ENCODE data around the gene HECTD2.

- TF ChIP-seq, protein P1, sequence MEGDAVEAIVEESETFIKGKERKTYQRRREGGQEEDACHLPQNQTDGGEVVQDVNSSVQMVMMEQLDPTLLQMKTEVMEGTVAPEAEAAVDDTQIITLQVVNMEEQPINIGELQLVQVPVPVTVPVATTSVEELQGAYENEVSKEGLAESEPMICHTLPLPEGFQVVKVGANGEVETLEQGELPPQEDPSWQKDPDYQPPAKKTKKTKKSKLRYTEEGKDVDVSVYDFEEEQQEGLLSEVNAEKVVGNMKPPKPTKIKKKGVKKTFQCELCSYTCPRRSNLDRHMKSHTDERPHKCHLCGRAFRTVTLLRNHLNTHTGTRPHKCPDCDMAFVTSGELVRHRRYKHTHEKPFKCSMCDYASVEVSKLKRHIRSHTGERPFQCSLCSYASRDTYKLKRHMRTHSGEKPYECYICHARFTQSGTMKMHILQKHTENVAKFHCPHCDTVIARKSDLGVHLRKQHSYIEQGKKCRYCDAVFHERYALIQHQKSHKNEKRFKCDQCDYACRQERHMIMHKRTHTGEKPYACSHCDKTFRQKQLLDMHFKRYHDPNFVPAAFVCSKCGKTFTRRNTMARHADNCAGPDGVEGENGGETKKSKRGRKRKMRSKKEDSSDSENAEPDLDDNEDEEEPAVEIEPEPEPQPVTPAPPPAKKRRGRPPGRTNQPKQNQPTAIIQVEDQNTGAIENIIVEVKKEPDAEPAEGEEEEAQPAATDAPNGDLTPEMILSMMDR (IDR thresholded peaks at IDR 0.05) = no peak
- no peak for TF ChIP-seq POLR2A (IDR thresholded peaks at IDR 0.05)
These were observed 29.3 kb upstream of the HECTD2 start for GRCh38 chr10:91380873-91381256.

Data from lower leg skin (tissue), 3 donors.